Measurements from ENCODE around the gene SPRED2.
"Not testable (repeated sequence)": the region's sequence is repeated elsewhere in the genome, so short reads cannot be mapped to it uniquely, and the experiment has no call there.

SPRED2 gene

GRCh38 chr2:65343386-65343785, 89.0 kb downstream of the SPRED2 start:
- no peak for DNase-seq (ENCODE audit: low spot score)

- no peak for DNase-seq (ENCODE audit: low spot score)
Observed at GRCh38 chr2:65340898-65341681, 91.3 kb downstream of the SPRED2 start.

- DNase-seq (ENCODE audit: low spot score), result no peak
Observed at GRCh38 chr2:65339648-65340047, 92.8 kb downstream of the SPRED2 start.

- not testable (repeated sequence) for DNase-seq (ENCODE audit: low spot score)
Observed at GRCh38 chr2:65338830-65339495, 93.4 kb downstream of the SPRED2 start.

- not testable (repeated sequence) for DNase-seq (ENCODE audit: low spot score)
Observed at GRCh38 chr2:65337915-65338314, 94.5 kb downstream of the SPRED2 start.

- DNase-seq (ENCODE audit: low spot score), result no peak
Observed at GRCh38 chr2:65334714-65335113, 97.7 kb downstream of the SPRED2 start.

- DNase-seq (ENCODE audit: low spot score), result no peak
Observed at GRCh38 chr2:65331336-65332025, 100.9 kb downstream of the SPRED2 start.

- no peak for DNase-seq (ENCODE audit: low spot score)
Observed at GRCh38 chr2:65329525-65329924, 102.9 kb downstream of the SPRED2 start.

- DNase-seq (ENCODE audit: low spot score), result no peak
Observed at GRCh38 chr2:65326276-65326675, 106.1 kb downstream of the SPRED2 start.

- DNase-seq (ENCODE audit: low spot score), result no peak
Observed at GRCh38 chr2:65325066-65325465, 107.3 kb downstream of the SPRED2 start.

GRCh38 chr2:65320946-65321345, 111.5 kb downstream of the SPRED2 start:
- DNase-seq (ENCODE audit: low spot score), result no peak

- no peak for DNase-seq (ENCODE audit: low spot score)
Observed at GRCh38 chr2:65320042-65320725, 112.2 kb downstream of the SPRED2 start.

- no peak for DNase-seq (ENCODE audit: low spot score)
Observed at GRCh38 chr2:65319674-65320041, 112.7 kb downstream of the SPRED2 start.

- DNase-seq (ENCODE audit: low spot score), result no peak
Observed at GRCh38 chr2:65319072-65319673, 113.2 kb downstream of the SPRED2 start.

- DNase-seq (ENCODE audit: low spot score), result no peak
Observed at GRCh38 chr2:65317841-65318240, 114.6 kb downstream of the SPRED2 start.

- not testable (repeated sequence) for DNase-seq (ENCODE audit: low spot score)
Observed at GRCh38 chr2:65317351-65317750, 115.0 kb downstream of the SPRED2 start.

- DNase-seq (ENCODE audit: low spot score), result no peak
Observed at GRCh38 chr2:65316072-65316471, 116.3 kb downstream of the SPRED2 start.

- DNase-seq (ENCODE audit: low spot score), result no peak
Observed at GRCh38 chr2:65314801-65315441, 117.5 kb downstream of the SPRED2 start.

GRCh38 chr2:65313954-65314256, 118.5 kb downstream of the SPRED2 start:
- DNase-seq (ENCODE audit: low spot score), result no peak

- no peak for DNase-seq (ENCODE audit: low spot score)
Observed at GRCh38 chr2:65313126-65313953, 119.1 kb downstream of the SPRED2 start.

GRCh38 chr2:65311596-65311995, 120.8 kb downstream of the SPRED2 start:
- no peak for DNase-seq (ENCODE audit: low spot score)

Measured in left forelimb (tissue), 1 donor.